SK-N-SH (cell line): ENCODE results near the gene PSMG3. TPM values are rescaled to one million over a fixed set of nuclear protein-coding genes. Genes with fewer than 3 reads are reported as not detected.

Source experiments
- CTCF ChIP-seq: fragments of 200-600 bp; sonication (generic); IDR thresholded peaks from 2 replicates; pipeline ENCODE4 v1.6.1; 2017; ENCODE audit warnings: antibody characterized with exemption, mild to moderate bottlenecking, moderate library complexity
- ELF1 ChIP-seq: IDR thresholded peaks from 2 replicates; pipeline ENCODE4 v1.4.0; 2012
- EZH2phosphoT487 ChIP-seq: fragments of 200-600 bp; sonication (generic); IDR thresholded peaks from 2 replicates; pipeline ENCODE4 v1.6.1; 2017; ENCODE audit warnings: low read depth, mixed run types, mild to moderate bottlenecking, antibody characterized with exemption, moderate library complexity, borderline replicate concordance
- FOXJ3 ChIP-seq: sonication (generic); formaldehyde crosslinking; IDR thresholded peaks from 2 replicates; pipeline ENCODE4 v1.5.1; 2020; ENCODE audit warnings: mild to moderate bottlenecking, missing genetic modification reagents
- IRF3 ChIP-seq: fragments of 150-350 bp; IDR thresholded peaks from 2 replicates; pipeline ENCODE4 v1.6.1; 2016; ENCODE audit warnings: mild to moderate bottlenecking, low read depth, low read length
- MAX ChIP-seq: IDR thresholded peaks from 2 replicates; pipeline ENCODE4 v1.4.0; 2012; ENCODE audit warnings: low read depth
- MEF2A ChIP-seq: IDR thresholded peaks from 2 replicates; pipeline ENCODE4 v1.4.0; 2012; ENCODE audit warnings: low read depth, borderline replicate concordance
- MXI1 ChIP-seq: IDR thresholded peaks from 2 replicates; pipeline ENCODE4 v1.6.1; 2012; ENCODE audit warnings: mild to moderate bottlenecking, low read depth, low read length, improper control_type of control experiment
- POLR2AphosphoS5 ChIP-seq: IDR thresholded peaks from 2 replicates; pipeline ENCODE4 v1.6.1; 2012; ENCODE audit warnings: low read depth, low read length
- REST ChIP-seq: IDR thresholded peaks from 2 replicates; pipeline ENCODE4 v1.6.1; 2012; ENCODE audit warnings: mild to moderate bottlenecking, low read depth, low read length, moderate library complexity
- RFX5 ChIP-seq: IDR thresholded peaks from 2 replicates; pipeline ENCODE4 v1.6.1; 2012; ENCODE audit warnings: mild to moderate bottlenecking, improper control_type of control experiment, low read length
- RXRA ChIP-seq: IDR thresholded peaks from 2 replicates; pipeline ENCODE4 v1.4.0; 2012; ENCODE audit warnings: low read depth, mild to moderate bottlenecking, borderline replicate concordance
- SIN3A ChIP-seq: IDR thresholded peaks from 2 replicates; pipeline ENCODE4 v1.6.1; 2012; ENCODE audit warnings: low read depth, mild to moderate bottlenecking, low read length, moderate library complexity, borderline replicate concordance
- SMC3 ChIP-seq: IDR thresholded peaks from 2 replicates; pipeline ENCODE4 v1.6.1; 2012; ENCODE audit warnings: low read depth, low read length, improper control_type of control experiment
- USF1 ChIP-seq: IDR thresholded peaks from 2 replicates; pipeline ENCODE4 v1.4.0; 2012; ENCODE audit warnings: low read depth, borderline replicate concordance
- YY1 ChIP-seq: IDR thresholded peaks from 2 replicates; pipeline ENCODE4 v1.4.0; 2012; ENCODE audit warnings: low read depth, mild to moderate bottlenecking
- polyA plus RNA-seq, 3 experiments: library from polyadenylated mRNA; depleted of rRNA; stranded (reverse); fragments of >200 nt; gene quantifications; 2 replicates each; pipeline ENCODE4 v1.2.3, GENCODE V29; 2012

Gene PSMG3
- polyA plus RNA-seq, 1 of the 3 experiments (the other 2 are of a cell fraction) = 109 TPM

GRCh38 chr7:1536743-1537534 is 32.9 kb downstream of the PSMG3 start (continued):
- no peak for TF ChIP-seq IRF3
- peak; percentile 87; the same call in 1 of the 2 replicates for TF ChIP-seq RXRA
- no peak for TF ChIP-seq MEF2A
- TF ChIP-seq MXI1 = 0 out of 2 replicates have a peak, but pooled peaks have one; percentile 27
- no peak for TF ChIP-seq USF1
- no peak for TF ChIP-seq SMC3
- peak; percentile 89; the same call in 1 of the 2 replicates for TF ChIP-seq SIN3A
- TF ChIP-seq FOXJ3 = no peak
- TF ChIP-seq REST = peak; percentile 55; the same call in 1 of the 2 replicates
- TF ChIP-seq ELF1 = no peak; the same call in 1 of the 2 replicates
- TF ChIP-seq CTCF = no peak
- TF ChIP-seq RFX5 = no peak
- no peak for TF ChIP-seq EZH2phosphoT487
- TF ChIP-seq POLR2AphosphoS5 = peak; percentile 46; the same call in 1 of the 2 replicates
- TF ChIP-seq YY1 = no peak
- peak; percentile 85 for TF ChIP-seq MAX
